HG02588 (cell line): ENCODE data around the gene PLXNB2.

Experiments used
- ATAC-seq: cut with Tn5 transposase; IDR thresholded peaks from one replicate; pipeline ENCODE4 v1.9.1; 2021; ENCODE audit warnings: mild to moderate bottlenecking, moderate library complexity; ENCODE audit not compliant: unreplicated experiment

The PLXNB2 gene

GRCh38 chr22:50298937-50299784 is 8.3 kb downstream of the PLXNB2 start:
- no peak for ATAC-seq

- no peak for ATAC-seq
Observed at GRCh38 chr22:50298266-50298637, 9.2 kb downstream of the PLXNB2 start.

- no peak for ATAC-seq
Observed at GRCh38 chr22:50297510-50298265, 9.8 kb downstream of the PLXNB2 start.

GRCh38 chr22:50296658-50297490 is 10.6 kb downstream of the PLXNB2 start:
- no peak for ATAC-seq

GRCh38 chr22:50294319-50294656 is 13.2 kb downstream of the PLXNB2 start:
- no peak for ATAC-seq

GRCh38 chr22:50293441-50294318 is 13.8 kb downstream of the PLXNB2 start:
- no peak for ATAC-seq

GRCh38 chr22:50292643-50293440 is 14.6 kb downstream of the PLXNB2 start:
- ATAC-seq, result no peak

- ATAC-seq, result no peak
Observed at GRCh38 chr22:50289942-50290630, 17.4 kb downstream of the PLXNB2 start.

- ATAC-seq, result no peak
Observed at GRCh38 chr22:50289151-50289941, 18.1 kb downstream of the PLXNB2 start.

- no peak for ATAC-seq
Observed at GRCh38 chr22:50287731-50288130, 19.7 kb downstream of the PLXNB2 start.

GRCh38 chr22:50286701-50287318 is 20.6 kb downstream of the PLXNB2 start:
- no peak for ATAC-seq

GRCh38 chr22:50286275-50286674 is 21.2 kb downstream of the PLXNB2 start:
- ATAC-seq, result no peak

GRCh38 chr22:50285568-50286229 is 21.7 kb downstream of the PLXNB2 start:
- ATAC-seq, result no peak

- ATAC-seq, result no peak
Observed at GRCh38 chr22:50284479-50284878, 23.0 kb downstream of the PLXNB2 start.

GRCh38 chr22:50283821-50284220 is 23.6 kb downstream of the PLXNB2 start:
- no peak for ATAC-seq

- ATAC-seq, result no peak
Observed at GRCh38 chr22:50282361-50283155, 24.9 kb downstream of the PLXNB2 start.
